A549 (cell line): Measurements from ENCODE around the gene ZNF774.

Experiments used
- CHD4 ChIP-seq: fragments of 200-600 bp; sonication (generic); IDR thresholded peaks from 2 replicates; pipeline ENCODE4 v1.6.1; 2016; ENCODE audit warnings: antibody characterized with exemption, mild to moderate bottlenecking, borderline replicate concordance
- CTCF ChIP-seq: fragments of >200 bp; sonication (Bioruptor Twin); formaldehyde crosslinking; IDR thresholded peaks from 3 replicates; pipeline ENCODE4 v1.5.1; 2016
- EP300 ChIP-seq, 2 experiments: fragments of >200 bp; sonication (Bioruptor Twin); formaldehyde crosslinking; IDR thresholded peaks; 2 replicates in 1 of 2; 3 replicates in 1 of 2; pipeline ENCODE4 v1.6.1; 2016 to 2017
- POLR2A ChIP-seq: IDR thresholded peaks from 2 replicates; pipeline ENCODE4 v1.6.1; 2012; ENCODE audit warnings: mild to moderate bottlenecking, low read length
- SMC3 ChIP-seq: fragments of >200 bp; sonication (Bioruptor Twin); formaldehyde crosslinking; IDR thresholded peaks from 3 replicates; pipeline ENCODE4 v1.6.1; 2018; ENCODE audit warnings: inconsistent platforms
- TF ChIP-seq, protein P1 (sequence below): IDR thresholded peaks from 2 replicates; pipeline ENCODE4 v1.6.1; 2012

DNA sequence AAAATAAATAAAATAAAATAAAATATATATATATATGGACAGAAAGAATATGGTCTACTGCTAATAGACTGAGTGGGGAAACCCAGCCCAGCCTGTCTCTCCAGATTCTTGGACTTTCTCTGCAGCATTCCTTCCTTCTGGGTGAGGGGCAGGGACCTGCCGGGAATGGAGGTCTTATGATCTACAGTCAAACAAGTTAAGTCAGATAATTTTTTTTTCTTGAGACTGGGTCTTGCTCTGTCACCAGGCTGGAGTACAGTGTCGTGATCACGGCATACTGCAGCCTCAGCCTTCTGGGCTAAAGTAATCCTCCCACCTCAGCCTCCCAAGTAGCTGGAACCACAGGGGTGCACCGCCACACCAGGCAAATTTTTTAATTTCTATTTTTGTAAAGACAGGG, 33.5 kb upstream of the ZNF774 start:
- TF ChIP-seq CTCF (no peak), CHD4 (no peak), SMC3 (no peak), POLR2A (no peak), EP300 (IDR thresholded peaks at IDR 0.05) (no peak)
- TF ChIP-seq, protein P1, sequence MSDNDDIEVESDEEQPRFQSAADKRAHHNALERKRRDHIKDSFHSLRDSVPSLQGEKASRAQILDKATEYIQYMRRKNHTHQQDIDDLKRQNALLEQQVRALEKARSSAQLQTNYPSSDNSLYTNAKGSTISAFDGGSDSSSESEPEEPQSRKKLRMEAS, result no peak
